Spleen (tissue), 11 donors: ENCODE measurements around the gene NANOG. TPM values are rescaled to one million over a fixed set of nuclear protein-coding genes. Genes with fewer than 3 reads are reported as not detected.
"Not testable (repeated sequence)": the region's sequence is repeated elsewhere in the genome, so short reads cannot be mapped to it uniquely, and the experiment has no call there.

Source experiments
- DNase-seq: peaks from one replicate; pipeline ENCODE4 v3.0.0-alpha.2; 2020
- H3K27ac ChIP-seq, 8 donors: fragments of 200-600 bp; sonication (generic) in 7 of 8; 1 replicate in 4 of 8; 2 replicates in 4 of 8; pipeline versions ENCODE4 v1.5.0 to v1.8.0; 2016 to 2021; ENCODE audit warnings: inconsistent platforms in 4 of 8, mild to moderate bottlenecking in 4 of 8, moderate library complexity in 1 of 8
- H3K27me3 ChIP-seq, 7 donors: fragments of 200-600 bp; sonication (generic) in 6 of 7; replicated peaks in 1 of 7; 1 replicate in 4 of 7; 2 replicates in 3 of 7; pipeline versions ENCODE4 v1.5.0 to v1.8.0; 2016 to 2021; ENCODE audit warnings: inconsistent platforms in 3 of 7, mild to moderate bottlenecking in 1 of 7
- H3K36me3 ChIP-seq, 6 donors: fragments of 200-600 bp; sonication (generic) in 5 of 6; 1 replicate in 4 of 6; 2 replicates in 2 of 6; pipeline versions ENCODE4 v1.5.0 to v1.8.0; 2016 to 2021; ENCODE audit warnings: inconsistent platforms in 2 of 6
- H3K4me1 ChIP-seq, 6 donors: fragments of 200-600 bp; sonication (generic) in 5 of 6; 1 replicate in 3 of 6; 2 replicates in 3 of 6; pipeline versions ENCODE4 v1.5.0 to v1.8.0; 2016 to 2021; ENCODE audit warnings: inconsistent platforms in 3 of 6
- H3K4me3 ChIP-seq, 8 donors: fragments of 200-600 bp; sonication (generic) in 7 of 8; 1 replicate in 4 of 8; 2 replicates in 4 of 8; pipeline versions ENCODE4 v1.5.0 to v1.8.0; 2016 to 2021; ENCODE audit warnings: inconsistent platforms in 4 of 8, mild to moderate bottlenecking in 4 of 8, moderate library complexity in 2 of 8
- H3K9me3 ChIP-seq, 8 donors: fragments of 200-600 bp; sonication (generic) in 7 of 8; 1 replicate in 4 of 8; 2 replicates in 4 of 8; pipeline versions ENCODE4 v1.5.0 to v1.8.0; 2016 to 2021; ENCODE audit warnings: inconsistent platforms in 4 of 8
- POLR2A ChIP-seq, 3 donors: fragments of 450-650 bp; IDR thresholded peaks; one replicate each; pipeline ENCODE4 v1.5.1; 2017; ENCODE audit warnings: antibody characterized with exemption in 3 of 3, mild to moderate bottlenecking in 1 of 3
- POLR2AphosphoS5 ChIP-seq, 3 donors: sonication (generic); formaldehyde crosslinking; IDR thresholded peaks; one replicate each; pipeline ENCODE4 v1.5.1; 2017; ENCODE audit warnings: antibody characterized with exemption in 3 of 3
- WGBS, 5 donors: extraction: QIAGEN DNeasy Blood & Tissue Kit in 3 of 5; methylation state at CpG; one replicate each; pipeline versions ENCODE4 v1.1.5 to v1.1.7; 2013 to 2018; 5-methylcytosine and 5-hydroxymethylcytosine counted together
- intact Hi-C: fragments of 100-400 bp; cut with DNase I; formaldehyde crosslinking; loops from one replicate; pipeline ENCODE4 v1.15.0; 2023; ENCODE audit warnings: low total_unique reads
- polyA plus RNA-seq, 3 donors: library from polyadenylated mRNA; stranded (reverse); fragments of 200-250 nt; gene quantifications; one replicate each; pipeline ENCODE4 v1.2.1, GENCODE V29; 2013
- total RNA-seq, 7 donors: library from RNA; depleted of rRNA in 3 of 7; stranded (reverse); fragments of >200 nt in 3 of 7; fragmentation: NEBNext Ultra II Directional in 4 of 7; extraction: Animal tissue kit (Norgen Biotek cat#: 25700) in 4 of 7; gene quantifications; one replicate each; pipeline versions ENCODE4 v1.1.0 to v1.2.1, GENCODE V29; 2016 to 2021
- TF ChIP-seq, protein P1 (sequence below), 11 experiments: fragments of 200-600 bp in 7 of 11; fragments of 450-650 bp in 4 of 11; sonication (generic) in 4 of 11; IDR thresholded peaks in 8 of 11; conservative IDR thresholded peaks in 3 of 11; 1 replicate in 7 of 11; 2 replicates in 4 of 11; pipeline versions ENCODE4 v1.4.0 to v1.8.0; 2016 to 2021; ENCODE audit warnings: antibody characterized with exemption in 11 of 11, inconsistent platforms in 4 of 11, mild to moderate bottlenecking in 1 of 11
- donor health status: healthy with polysubstance abuse.
- donor health status: DM: no; HTN: no; CAD: no; lungs with moderate emphysema.
- donor health status: DM: no; HTN: no; CAD: no.
- donor health status: Bipolar disorder and iron deficiency.
- donor health status: healthy.
- donor health status: DM: no; HTN: no; CAD: no.
- donor health status: DM: yes; HTN: yes; CAD: no.

The NANOG gene
- total and polyA plus RNA-seq, 10 donors, result 0.02 to 0.66 (median 0.37) TPM; not detected in 5

DNA sequence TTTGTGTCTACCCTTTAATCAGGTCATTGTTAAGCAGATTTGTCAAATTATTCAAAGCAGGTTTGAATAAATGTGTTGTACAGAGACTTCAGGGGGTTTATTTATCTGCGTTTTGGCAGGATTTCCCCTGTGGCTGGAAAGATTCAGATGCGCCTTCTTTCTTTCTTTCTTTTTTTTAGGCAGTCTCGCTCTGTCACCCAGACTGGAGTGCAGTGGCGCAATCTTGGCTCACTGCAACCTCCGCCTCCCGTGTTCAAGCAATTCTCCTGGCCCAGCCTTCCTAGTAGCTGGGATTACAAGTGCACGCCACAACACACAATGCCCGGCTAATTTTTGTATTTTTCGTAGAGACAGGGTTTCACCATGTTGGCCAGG lies 30.4 kb upstream of the NANOG start:
- Histone ChIP-seq H3K27me3 (peaks cover 0 to 24% (median 0%) of the 10 kb centered on the region in 7 donors), H3K9me3 (no peaks in the 10 kb centered on the region), H3K27ac (no peak overlapping the region), H3K4me3 (no peak overlapping the region), H3K4me1 (peaks cover 0 to 25% (median 2%) of the 10 kb centered on the region in 6 donors), H3K36me3 (no peaks in the 10 kb centered on the region)
- TF ChIP-seq POLR2A (IDR thresholded peaks at IDR 0.05) (no peak), POLR2AphosphoS5 (IDR thresholded peaks at IDR 0.05) (no peak)
- TF ChIP-seq, protein P1, sequence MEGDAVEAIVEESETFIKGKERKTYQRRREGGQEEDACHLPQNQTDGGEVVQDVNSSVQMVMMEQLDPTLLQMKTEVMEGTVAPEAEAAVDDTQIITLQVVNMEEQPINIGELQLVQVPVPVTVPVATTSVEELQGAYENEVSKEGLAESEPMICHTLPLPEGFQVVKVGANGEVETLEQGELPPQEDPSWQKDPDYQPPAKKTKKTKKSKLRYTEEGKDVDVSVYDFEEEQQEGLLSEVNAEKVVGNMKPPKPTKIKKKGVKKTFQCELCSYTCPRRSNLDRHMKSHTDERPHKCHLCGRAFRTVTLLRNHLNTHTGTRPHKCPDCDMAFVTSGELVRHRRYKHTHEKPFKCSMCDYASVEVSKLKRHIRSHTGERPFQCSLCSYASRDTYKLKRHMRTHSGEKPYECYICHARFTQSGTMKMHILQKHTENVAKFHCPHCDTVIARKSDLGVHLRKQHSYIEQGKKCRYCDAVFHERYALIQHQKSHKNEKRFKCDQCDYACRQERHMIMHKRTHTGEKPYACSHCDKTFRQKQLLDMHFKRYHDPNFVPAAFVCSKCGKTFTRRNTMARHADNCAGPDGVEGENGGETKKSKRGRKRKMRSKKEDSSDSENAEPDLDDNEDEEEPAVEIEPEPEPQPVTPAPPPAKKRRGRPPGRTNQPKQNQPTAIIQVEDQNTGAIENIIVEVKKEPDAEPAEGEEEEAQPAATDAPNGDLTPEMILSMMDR (IDR thresholded peaks at IDR 0.05 in 8 of 11, conservative IDR thresholded peaks at IDR 0.05 in 3 of 11), result no peak
- WGBS, 5 donors, result 46 to 74% (median 55%) methylated on average over 9 of the region's 9 CpGs
- DNase-seq, result no peak
- intact Hi-C loops, result no loop called here

DNA sequence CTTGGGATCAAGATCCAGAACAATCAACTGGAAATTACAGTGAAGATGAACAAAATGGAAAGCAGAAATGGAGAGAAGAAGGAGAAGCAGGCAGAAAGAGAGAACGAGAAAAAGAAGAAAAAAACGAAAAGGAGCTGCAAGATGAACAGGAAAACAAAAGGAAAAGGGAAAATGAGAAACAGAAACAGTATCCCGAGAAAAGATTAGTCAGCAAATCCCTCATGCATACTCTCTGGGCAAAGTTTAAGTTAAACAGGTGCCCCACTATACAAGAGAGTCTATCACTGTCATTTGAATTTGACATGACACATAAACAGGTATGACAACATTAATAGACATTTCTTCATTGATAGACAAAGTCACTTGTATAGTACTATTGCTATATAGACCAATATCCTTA lies 19.2 kb upstream of the NANOG start:
- H3K9me3 ChIP-seq, result no peaks in the 10 kb centered on the region
- intact Hi-C loops, result no loop called here
- no peak for DNase-seq
- WGBS, 5 donors, result 52 to 80% (median 64%) methylated on average over 3 of the region's 3 CpGs
- no peaks in the 10 kb centered on the region for H3K36me3 ChIP-seq
- no peak overlapping the region for H3K27ac ChIP-seq
- TF ChIP-seq, protein P1 (IDR thresholded peaks at IDR 0.05 in 8 of 11, conservative IDR thresholded peaks at IDR 0.05 in 3 of 11), result no peak
- no peak for TF ChIP-seq POLR2A (IDR thresholded peaks at IDR 0.05)
- no peak for TF ChIP-seq POLR2AphosphoS5 (IDR thresholded peaks at IDR 0.05)
- H3K27me3 ChIP-seq, result no peaks in the 10 kb centered on the region
- H3K4me3 ChIP-seq, result no peak overlapping the region
- H3K4me1 ChIP-seq, result no peaks in the 10 kb centered on the region

DNA sequence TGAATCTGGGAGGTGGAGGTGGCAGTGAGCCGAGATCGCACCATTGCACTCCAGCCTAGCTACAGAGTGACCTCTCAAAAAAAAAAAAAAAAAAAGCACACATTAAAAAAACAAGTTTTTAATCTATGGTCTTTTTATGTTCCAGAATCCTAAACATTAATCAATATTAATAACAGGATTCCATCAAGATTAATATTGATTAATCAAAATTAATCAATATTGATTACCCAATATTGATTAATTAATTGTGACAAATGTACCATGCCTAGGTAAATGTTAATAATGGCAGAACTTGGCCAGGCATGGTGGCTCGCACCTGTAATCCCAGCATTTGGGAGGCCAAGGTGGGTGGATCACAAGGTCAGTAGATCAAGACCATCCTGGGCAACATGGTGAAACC lies 7.9 kb upstream of the NANOG start:
- no peak overlapping the region for H3K4me3 ChIP-seq
- no peaks in the 10 kb centered on the region for H3K9me3 ChIP-seq
- no peaks in the 10 kb centered on the region for H3K36me3 ChIP-seq
- DNase-seq, result no peak
- WGBS, 5 donors, result 67 to 83% (median 78%) methylated on average over 3 of the region's 3 CpGs
- TF ChIP-seq POLR2A (IDR thresholded peaks at IDR 0.05), result no peak
- TF ChIP-seq POLR2AphosphoS5 (IDR thresholded peaks at IDR 0.05), result no peak
- TF ChIP-seq, protein P1 (IDR thresholded peaks at IDR 0.05 in 8 of 11, conservative IDR thresholded peaks at IDR 0.05 in 3 of 11), result no peak
- H3K27ac ChIP-seq, result no peak overlapping the region
- intact Hi-C loops, result no loop called here
- H3K27me3 ChIP-seq, result peaks cover 0 to 7% (median 0%) of the 10 kb centered on the region in 7 donors
- H3K4me1 ChIP-seq, result no peaks in the 10 kb centered on the region

DNA sequence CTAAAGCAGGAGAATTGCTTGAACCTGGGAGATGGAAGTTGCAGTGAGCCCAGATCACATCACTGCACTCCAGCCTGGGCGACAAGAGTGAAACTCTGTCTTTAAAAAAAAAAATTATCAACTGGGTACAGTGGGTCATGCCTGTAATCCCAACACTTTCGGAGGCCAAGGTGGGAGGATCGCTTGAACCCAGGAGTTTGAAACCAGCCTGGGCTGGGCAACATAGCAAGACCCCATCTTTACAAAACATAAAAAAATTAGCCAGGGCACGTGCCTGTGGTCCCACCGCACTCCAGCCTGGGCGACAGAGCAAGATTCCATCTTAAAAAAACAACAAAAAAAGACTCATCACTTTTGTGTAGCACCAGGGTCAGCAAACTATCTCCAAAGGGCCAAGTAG lies 7.1 kb upstream of the NANOG start:
- Histone ChIP-seq H3K36me3 (no peaks in the 10 kb centered on the region), H3K27me3 (peaks cover 0 to 8% (median 0%) of the 10 kb centered on the region in 7 donors), H3K4me3 (no peak overlapping the region), H3K27ac (no peak overlapping the region), H3K9me3 (no peaks in the 10 kb centered on the region), H3K4me1 (no peaks in the 10 kb centered on the region)
- no peak for DNase-seq
- TF ChIP-seq POLR2AphosphoS5 (IDR thresholded peaks at IDR 0.05) (no peak), POLR2A (IDR thresholded peaks at IDR 0.05) (no peak)
- TF ChIP-seq, protein P1 (IDR thresholded peaks at IDR 0.05 in 8 of 11, conservative IDR thresholded peaks at IDR 0.05 in 3 of 11), result no peak
- intact Hi-C loops, result no loop called here
- 87 to 95% (median 94%) methylated on average over 6 of the region's 6 CpGs for WGBS, 5 donors

DNA sequence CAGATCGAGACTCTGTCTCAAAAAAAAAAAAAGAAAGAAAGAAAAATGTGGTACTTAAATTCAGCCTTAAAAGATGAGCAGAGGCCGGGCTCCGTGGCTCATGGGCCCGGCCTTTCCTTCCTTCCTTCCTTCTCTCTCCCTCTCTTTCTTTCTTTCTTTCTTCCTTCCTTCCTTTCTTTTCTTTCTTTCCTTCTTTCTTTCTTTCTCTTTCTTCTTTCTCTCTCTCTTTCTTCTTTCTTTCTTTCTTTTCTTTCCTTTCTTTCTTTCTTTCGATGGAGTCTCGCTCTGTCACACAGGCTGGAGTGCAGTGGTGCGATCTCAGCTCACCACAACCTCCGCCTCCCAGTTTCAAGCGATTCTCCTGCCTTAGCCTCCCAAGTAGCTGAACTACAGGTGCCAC lies 5.8 kb upstream of the NANOG start:
- H3K9me3 ChIP-seq, H3K36me3 ChIP-seq, H3K4me1 ChIP-seq, H3K4me3 ChIP-seq, H3K27ac ChIP-seq, intact Hi-C loops, DNase-seq: not testable (repeated sequence)
- H3K27me3 ChIP-seq, result peaks cover 0 to 14% (median 0%) of the 10 kb centered on the region in 7 donors
- 70 to 87% (median 81%) methylated on average over 9 of the region's 9 CpGs for WGBS, 5 donors
